Activated CD8-positive, alpha-beta memory T cell treated with anti-CD3 and anti-CD28 coated beads for 24 hours (primary cell): ENCODE measurements around the gene NEDD4.
"Not testable (repeated sequence)": the region's sequence is repeated elsewhere in the genome, so short reads cannot be mapped to it uniquely, and the experiment has no call there.

ENCODE experiments used
- DNase-seq: peaks from one replicate; pipeline ENCODE4 v3.0.0-alpha.2; 2020

The NEDD4 gene

DNA sequence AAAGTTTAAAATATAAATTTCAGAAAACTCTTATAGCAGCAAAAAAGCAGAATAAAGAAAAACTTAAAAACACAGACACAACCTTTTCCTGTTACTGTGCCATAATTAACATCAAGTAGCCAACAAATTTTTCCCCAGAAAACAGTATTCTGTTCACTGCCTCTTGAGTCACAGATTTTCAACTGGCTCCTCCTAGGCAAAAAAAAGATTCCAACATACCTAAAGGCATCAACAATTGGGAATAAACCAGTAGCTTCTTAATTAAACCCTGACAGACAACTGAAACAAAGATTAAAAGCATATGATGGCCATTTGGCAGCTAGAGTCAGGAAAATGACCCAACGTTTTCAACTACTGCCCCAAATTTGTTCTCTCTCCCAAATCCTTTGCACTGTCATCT, 10.9 kb upstream of the NEDD4 start:
- DNase-seq, result not testable (repeated sequence)

- not testable (repeated sequence) for DNase-seq
Observed at GRCh38 chr15:56003777-56004176, 10.4 kb upstream of the NEDD4 start.

DNA sequence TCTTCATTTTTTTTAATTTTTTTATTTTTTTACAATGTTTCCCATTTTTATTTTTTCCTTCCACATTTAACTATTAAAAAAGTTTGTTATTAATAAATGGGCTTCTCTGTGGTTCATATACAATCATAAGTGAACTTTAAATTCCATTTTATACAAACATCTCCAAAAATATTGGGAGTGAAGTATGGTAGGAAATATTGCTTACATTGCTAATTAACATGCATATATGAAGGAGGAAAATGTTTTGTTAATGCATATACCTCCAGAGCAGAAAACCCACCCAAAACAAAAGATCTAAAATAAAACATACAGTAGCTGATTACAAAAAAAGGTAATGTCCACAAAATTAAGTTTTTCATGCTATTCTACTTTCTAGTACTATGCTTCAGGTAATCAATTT, 9.9 kb upstream of the NEDD4 start:
- not testable (repeated sequence) for DNase-seq

DNA sequence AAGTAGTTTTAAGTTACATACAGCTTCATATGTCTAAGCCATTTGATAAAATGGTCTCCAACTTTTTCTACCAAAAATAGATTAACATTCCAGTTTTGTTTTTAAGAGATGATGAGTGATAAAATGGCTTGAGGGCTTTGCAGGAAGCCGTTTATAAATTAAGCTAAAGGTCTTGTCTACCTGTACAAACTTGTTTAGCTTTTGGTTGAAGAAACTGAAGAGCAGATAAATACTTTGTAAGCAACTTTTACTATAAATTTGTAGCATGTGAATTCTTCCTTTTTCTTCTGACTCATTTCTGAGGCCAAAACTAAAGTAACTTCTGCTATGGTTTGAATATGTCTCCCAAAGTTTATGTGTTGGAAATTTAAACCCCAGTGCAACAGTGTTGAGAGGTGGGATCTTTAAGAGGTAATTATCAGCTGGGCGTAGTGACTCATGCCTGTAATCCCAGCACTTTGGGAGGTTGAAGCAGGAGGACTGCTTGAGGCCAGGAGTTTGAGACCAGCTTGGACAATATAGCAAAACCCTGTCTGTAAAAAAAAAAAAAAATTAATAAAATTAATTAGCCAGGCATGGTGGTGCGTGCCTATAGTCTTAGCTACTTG, 8.2 kb upstream of the NEDD4 start:
- DNase-seq, result no peak

- DNase-seq, result no peak
Observed at GRCh38 chr15:55999658-56000057, 6.2 kb upstream of the NEDD4 start.

- no peak for DNase-seq
Observed at GRCh38 chr15:55998478-55998877, 5.1 kb upstream of the NEDD4 start.

DNA sequence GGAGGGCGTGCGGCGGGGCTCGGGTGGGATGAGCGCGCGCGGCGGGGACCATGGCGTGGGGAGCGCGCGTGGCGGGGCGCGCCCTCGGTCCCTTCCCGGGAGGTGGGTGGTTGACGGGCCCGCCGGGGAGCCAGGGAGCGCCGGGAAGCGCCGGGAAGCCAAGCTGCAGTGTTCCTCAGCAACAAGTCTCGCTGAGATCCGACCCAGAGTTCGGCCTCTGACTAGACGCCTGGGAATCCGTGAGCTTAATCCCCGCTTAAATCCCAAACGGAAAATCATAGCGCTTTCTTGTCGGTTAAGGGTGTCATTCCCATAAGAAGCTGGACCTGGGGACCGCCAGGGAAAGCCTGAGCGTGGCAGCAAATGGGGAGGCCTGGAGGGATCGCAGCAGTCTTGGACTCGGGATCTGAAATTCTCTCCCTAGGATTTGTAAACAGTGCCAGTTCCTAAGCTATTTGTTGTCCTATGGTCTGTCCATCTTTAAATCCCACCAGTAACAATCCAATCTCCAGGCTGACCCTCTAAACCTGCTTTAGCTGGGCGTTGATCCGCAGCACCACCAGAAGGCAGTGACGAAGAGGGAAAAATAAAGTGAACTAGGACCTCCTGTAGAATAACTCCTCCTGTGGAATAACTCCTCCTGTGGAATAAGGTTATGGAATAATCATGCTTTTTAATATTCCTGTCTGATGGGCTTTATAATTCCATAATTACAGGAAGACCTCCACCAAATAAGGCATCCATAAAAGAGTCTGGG, 570 bp upstream of the NEDD4 start:
- no peak for DNase-seq

DNA sequence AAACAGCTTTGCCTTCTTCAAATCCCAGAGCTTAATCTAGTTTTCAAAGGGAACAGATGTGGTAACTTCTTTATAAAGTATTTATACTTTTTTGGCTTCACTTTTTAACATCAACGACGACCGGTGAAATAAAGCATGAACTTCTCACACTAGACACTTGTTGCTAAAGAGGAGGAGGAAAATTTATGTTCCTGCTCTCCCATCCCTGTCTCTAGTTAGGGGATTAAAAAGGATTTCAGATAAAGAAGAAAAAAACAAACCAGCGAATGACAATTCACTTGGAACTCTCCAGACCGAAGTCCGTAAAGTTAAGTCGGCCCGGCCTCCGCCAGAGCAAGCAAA, 672 bp downstream of the NEDD4 start:
- no peak for DNase-seq

- DNase-seq, result no peak
Observed at GRCh38 chr15:55991802-55992768, 1.3 kb downstream of the NEDD4 start.

DNA sequence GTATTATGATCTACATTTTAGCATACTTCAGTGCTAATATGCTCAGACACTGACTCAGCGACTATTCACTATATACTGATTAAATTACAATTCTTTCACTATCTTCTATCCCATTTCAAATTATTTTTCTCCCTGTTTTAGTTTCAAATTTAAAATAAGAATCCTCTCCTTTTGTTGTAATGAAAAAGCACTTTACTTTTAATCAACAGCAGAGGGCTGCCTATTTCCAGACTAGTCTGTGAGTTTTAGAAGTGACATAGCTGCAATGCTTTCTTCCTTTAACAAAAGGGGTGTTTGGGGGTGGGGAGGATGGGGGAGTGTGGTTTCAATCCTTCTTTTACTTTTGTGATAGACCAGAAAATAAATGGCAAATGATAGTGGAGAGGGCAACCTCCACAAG, 2.4 kb downstream of the NEDD4 start:
- DNase-seq, result no peak

GRCh38 chr15:55990516-55990915, 2.9 kb downstream of the NEDD4 start:
- DNase-seq, result no peak

- DNase-seq, result no peak
Observed at GRCh38 chr15:55989383-55989782, 4.0 kb downstream of the NEDD4 start.

GRCh38 chr15:55981582-55982249, 11.7 kb downstream of the NEDD4 start:
- DNase-seq, result no peak

GRCh38 chr15:55980511-55980910, 12.9 kb downstream of the NEDD4 start:
- DNase-seq, result no peak

- no peak for DNase-seq
Observed at GRCh38 chr15:55977231-55977630, 16.2 kb downstream of the NEDD4 start.

GRCh38 chr15:55970286-55970685, 23.1 kb downstream of the NEDD4 start:
- no peak for DNase-seq

- DNase-seq, result no peak
Observed at GRCh38 chr15:55969582-55969981, 23.8 kb downstream of the NEDD4 start.

- DNase-seq, result no peak
Observed at GRCh38 chr15:55968923-55969322, 24.5 kb downstream of the NEDD4 start.

DNA sequence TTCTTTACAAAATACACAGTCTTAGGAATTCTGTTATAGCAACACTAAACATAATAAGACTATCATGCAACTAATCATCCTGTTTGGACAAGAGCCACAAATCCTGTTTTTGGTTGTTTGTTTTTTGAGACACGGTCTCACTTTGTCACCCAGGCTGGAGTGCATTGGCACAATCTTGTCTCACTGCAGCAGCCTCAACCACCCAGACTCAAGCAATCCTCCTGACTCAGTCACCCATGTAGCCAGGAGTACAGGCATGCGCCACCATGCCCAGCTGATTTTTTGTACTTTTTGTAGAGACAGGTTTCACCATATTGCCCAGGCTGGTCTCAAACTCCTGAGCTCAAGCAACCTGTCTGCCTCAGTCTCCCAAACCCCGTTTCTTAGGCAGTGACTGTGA, 28.3 kb downstream of the NEDD4 start:
- DNase-seq, result no peak

GRCh38 chr15:55960946-55961345, 32.5 kb downstream of the NEDD4 start:
- no peak for DNase-seq

- no peak for DNase-seq
Observed at GRCh38 chr15:55959744-55960447, 33.5 kb downstream of the NEDD4 start.

- DNase-seq, result no peak
Observed at GRCh38 chr15:55958349-55958748, 35.1 kb downstream of the NEDD4 start.
